COR-L47 (cell line): ENCODE results near the gene ASPA.
"Not testable (repeated sequence)": the region's sequence is repeated elsewhere in the genome, so short reads cannot be mapped to it uniquely, and the experiment has no call there.

Source experiments
- DNase-seq: peaks from one replicate; lab custom pipeline; 2025; lab: John Stamatoyannopoulos, UW

Gene ASPA

GRCh38 chr17:3507869-3508268 lies 32.1 kb downstream of the ASPA start:
- no peak for DNase-seq

DNA sequence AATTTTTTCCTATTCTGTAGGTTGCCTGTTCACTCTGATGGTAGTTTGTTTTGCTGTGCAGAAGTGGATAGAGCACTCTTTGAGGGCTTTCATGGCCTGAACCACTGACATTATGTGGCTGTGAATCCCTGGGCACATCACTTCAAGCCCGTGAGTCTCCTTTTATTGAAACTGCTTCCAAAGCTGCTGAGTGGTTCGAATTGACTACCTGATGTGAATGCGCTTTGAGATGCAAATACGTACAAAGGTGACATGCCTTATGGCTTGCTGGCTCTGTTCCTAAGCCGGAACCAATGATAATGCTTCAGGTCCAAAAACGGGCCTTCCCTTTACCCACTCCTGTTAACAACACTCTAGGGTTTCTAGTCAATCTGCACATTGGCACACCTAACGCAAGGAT lies 34.3 kb downstream of the ASPA start:
- DNase-seq: no peak

DNA sequence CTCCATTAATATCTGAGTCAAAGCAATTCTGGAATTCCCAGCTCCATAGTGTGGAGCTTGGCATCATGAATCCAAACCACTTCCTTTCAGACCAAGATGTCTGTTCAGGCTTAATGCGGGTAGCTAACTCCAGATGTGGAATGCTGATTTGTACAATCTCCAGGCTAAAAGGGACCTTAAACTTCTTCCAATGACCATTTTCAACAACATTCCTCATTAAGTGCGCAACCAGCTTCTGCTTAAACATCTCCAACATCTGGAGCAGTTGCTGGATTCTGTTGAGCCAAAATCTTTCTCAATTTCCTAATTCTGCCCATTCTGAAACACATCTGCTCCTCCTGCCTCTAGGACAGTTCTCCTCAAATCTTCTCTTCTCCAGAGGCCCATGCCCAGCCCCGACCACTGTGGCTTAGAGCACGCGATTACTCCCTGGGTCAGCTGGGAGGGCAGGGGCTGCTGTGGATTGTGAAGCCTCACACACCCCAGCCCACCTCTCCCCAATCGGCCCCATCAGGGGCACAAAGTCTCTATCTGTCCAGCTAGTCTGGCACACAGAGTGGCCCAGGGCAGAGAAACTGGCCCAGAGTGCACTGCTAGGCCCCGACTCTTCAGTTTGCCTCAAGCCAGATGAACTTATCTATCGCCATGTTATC lies 36.2 kb downstream of the ASPA start:
- no peak for DNase-seq

DNA sequence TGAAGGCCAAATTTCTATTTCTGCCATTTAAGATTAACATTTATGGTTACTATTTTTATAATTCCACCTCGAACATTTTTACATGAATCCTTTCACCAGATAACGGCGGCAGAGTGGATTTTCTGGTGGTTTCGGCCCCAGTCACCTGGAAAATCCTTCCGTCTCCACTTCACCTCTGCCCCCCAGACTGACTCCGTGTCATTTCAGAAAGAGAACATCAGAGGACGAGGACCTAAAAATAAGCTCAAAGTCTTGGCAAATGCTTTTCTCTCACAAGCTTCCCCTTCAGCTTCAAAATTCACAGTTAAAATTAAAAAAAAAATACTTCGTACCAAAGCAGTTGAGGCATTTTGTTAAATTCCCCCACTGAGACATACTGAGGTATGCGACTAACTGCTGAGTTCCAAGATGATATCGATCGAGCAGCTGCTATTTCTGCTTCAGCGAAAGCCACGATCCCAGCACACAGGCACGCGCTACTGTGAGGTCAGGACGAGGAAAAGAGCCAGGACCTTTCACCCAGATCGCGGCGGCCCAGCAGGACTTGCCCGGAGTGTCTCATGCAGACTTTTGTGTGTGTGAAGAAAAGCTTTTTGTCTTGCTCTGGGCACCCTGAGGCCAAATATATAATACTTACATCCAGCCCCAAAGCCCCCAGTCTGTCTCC lies 36.8 kb downstream of the ASPA start:
- no peak for DNase-seq

GRCh38 chr17:3513305-3514035 lies 37.7 kb downstream of the ASPA start:
- DNase-seq: no peak

GRCh38 chr17:3514167-3514566 lies 38.4 kb downstream of the ASPA start:
- DNase-seq: not testable (repeated sequence)

DNA sequence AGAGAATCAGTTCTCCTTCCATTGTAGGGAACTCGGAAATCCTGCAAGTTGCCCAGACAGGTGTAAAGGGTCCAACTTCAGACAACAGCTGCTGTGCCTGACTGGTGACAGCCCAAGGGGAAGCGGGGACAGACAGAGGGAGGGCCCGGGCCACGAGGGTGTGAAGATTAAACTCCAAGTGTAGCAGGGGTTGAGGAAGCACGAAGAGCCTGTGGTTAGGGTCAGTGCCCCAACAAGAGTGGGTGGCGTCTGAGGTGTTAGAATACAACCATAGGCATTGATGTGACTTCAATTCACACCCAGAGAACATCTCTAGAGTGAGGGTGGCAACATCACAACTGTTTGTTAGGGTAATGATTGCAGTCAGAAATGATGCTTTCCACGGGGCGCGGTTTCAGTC lies 39.1 kb downstream of the ASPA start:
- DNase-seq: no peak

- DNase-seq: not testable (repeated sequence)
These were observed 43.7 kb downstream of the ASPA start for GRCh38 chr17:3519472-3519871.

DNA sequence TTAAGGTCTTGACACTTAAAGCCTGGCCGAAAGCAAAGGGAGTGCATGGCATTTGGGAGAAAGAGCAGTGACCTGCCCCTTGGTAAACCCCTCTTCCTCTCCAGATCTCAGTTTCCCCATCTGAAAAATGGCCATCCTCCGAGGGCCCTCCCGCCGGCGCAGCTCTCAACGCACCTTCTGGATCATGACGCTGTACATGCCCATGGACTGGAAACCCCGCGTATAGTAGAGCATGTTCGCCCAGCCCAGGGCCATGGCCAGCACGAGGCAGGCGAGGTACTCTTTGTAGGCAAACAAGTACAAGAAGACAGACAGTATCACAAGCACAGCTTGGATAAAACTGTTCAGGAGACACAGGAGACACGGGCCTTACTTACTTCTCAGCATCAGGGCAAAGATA lies 48.2 kb downstream of the ASPA start:
- no peak for DNase-seq

GRCh38 chr17:3526491-3526890 lies 50.7 kb downstream of the ASPA start:
- DNase-seq: no peak

DNA sequence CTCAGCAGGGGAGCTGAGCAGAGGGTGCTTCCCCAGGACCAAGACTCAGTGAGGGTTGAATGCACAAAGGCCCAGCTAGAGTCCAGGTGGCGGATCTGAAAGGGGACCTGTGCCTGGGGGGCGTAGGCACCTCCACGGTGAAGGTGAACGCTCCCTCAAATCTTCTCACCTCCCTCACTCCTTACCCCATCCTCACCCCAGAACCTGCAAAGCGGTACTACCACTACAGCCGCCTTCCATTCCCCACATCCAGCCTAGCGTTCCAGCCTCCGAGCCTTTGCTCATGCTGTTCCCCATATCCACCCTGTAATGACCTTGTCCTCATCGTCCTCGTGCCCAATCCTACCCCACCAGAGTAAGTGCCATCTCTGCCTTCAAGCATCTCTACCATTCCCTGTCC lies 51.2 kb downstream of the ASPA start:
- DNase-seq: no peak

- no peak for DNase-seq
These were observed 51.7 kb downstream of the ASPA start for GRCh38 chr17:3527468-3527867.

DNA sequence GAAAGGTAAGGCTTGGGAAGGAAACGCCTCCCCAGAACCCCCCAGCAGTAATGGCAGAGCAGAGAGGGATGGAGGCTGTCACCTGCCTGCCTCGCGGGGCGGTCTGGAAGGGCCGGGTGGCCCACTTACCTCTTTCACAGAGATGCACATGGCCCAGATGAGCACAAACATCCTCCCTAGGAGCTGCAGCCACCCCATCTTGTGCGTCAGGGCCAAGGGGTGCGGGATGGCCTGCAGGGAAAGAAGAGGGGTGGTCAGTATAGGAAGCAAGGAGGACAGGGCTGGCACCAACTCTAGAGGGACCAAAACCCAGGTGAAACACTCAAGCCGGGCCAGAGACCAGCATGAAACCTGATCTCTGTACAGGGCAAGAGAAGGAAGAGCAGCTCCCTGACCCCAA lies 52.1 kb downstream of the ASPA start:
- no peak for DNase-seq

- DNase-seq: no peak
These were observed 52.6 kb downstream of the ASPA start for GRCh38 chr17:3528403-3528851.

DNA sequence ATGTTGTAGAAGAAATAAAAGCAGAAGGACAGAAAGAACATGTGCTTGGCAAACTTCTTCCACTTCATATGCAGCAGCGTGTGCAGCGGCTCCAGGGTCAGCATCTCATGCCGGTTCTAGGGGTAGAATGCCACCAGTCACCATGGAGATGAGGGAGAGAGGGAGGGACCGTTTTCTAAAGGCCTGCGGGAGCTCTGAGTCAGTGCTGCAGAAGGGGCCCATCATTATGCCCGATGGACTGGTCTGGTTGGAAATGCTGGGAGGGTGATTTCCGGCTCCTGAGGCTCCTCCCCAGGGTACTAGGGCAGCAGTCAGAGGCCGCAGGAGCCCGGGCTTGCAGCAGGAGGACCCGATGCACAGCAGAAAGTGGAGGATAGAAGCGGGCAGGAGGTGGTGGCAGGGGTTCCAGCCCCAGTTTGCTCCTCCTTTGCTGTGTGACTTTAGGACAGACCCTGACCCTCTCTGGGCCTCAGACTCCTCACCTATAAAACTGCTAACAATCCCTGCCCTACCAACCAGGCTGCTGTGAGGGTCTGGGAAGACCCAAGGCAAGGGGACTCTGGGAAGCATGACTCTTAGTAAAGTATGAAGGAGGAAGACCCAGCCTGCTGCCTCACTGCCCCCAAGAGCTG lies 53.2 kb downstream of the ASPA start:
- DNase-seq: no peak

DNA sequence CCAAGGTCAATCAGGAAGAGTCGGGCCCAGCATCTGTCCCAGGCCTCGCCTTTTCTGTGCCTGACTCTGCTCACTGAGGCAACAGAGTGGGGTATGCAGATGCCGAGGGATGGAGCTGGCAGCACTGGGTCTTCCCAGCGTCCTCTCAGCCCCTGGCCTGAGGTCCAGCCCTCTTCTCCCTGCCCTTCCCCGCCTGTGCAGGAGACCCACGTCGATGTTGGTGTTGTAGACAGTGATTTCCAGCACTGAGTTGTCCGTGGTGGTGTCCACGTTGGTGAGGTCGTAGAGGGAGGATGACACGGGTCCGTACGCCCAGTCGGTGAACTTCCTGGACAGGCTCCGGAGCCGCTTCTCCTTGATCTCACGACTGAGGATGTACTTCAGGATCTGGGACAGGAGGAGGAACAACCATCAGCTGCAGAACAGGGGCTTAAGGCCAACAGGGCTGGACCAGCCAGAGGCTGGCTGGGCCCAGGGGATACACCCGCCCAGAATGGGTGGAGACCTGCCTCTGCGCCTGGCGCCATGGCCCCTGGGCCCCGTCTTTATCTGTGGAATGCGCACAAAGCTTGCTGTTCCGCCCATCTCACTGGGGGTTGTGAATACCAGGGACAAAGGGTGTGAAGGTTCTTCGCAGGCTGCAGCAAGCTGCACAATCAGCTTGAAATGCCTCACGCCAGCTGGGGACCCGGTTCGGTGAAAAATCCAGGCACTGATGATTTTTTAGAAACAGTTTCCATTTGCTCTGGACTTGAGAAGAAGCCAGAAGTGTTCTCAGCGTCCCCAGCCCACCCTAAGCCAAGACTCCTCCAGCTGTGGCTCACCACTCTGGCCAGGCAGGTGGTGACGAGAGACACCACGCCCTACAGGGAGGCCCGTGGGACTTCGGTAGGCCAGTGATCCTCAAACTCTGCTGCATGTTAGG lies 54.3 kb downstream of the ASPA start:
- DNase-seq: no peak

GRCh38 chr17:3531266-3532101 lies 55.7 kb downstream of the ASPA start:
- no peak for DNase-seq

- DNase-seq: no peak
These were observed 56.5 kb downstream of the ASPA start for GRCh38 chr17:3532106-3532858.

DNA sequence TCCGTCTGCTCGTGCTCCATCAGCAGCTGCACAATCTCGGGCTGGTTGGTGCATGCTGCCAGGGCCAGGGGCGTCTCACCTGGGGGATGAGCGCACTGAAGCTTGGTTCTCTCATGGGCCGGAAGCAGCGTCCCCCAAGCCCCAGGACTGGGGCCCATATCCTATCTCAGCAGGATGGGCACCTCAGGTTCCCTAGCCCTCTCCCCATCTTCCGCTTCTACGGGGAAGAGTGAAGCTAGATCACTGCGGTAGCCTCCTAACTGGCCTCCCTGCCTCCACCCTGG lies 57.0 kb downstream of the ASPA start:
- no peak for DNase-seq

DNA sequence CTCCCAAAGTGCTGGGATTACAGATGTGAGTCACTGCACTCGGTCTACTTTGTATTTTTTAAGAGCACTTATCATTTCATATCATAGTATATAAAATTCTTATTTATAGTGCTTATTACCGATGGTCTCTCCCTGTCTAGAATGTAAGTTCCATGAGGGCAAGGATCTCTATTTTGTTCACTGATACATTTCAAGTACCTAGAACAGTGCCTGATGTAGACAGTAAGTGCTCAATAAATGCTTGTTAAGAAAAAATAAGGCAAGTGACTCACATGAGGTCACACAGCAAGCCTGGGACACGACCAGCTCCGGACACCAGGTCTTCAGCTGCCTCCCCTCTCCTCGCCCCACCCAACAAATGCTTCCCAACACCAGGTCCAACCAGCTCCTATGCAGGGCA lies 58.0 kb downstream of the ASPA start:
- no peak for DNase-seq
